BE2C (cell line): Measurements from ENCODE around the gene PRICKLE4.

ENCODE experiments used
- DNase-seq: peaks from one replicate; pipeline ENCODE4 v3.0.0-alpha.2; 2020
- H3K27me3 ChIP-seq: fragments of 250-450 bp; sonication (Bioruptor Pico); 2 replicates; pipeline ENCODE4 v1.5.1; 2020; ENCODE audit warnings: mild to moderate bottlenecking
- H3K36me3 ChIP-seq: fragments of 250-450 bp; sonication (Bioruptor Pico); 2 replicates; pipeline ENCODE4 v1.5.1; 2020; ENCODE audit warnings: mild to moderate bottlenecking
- H3K4me1 ChIP-seq: fragments of 250-450 bp; sonication (Bioruptor Pico); 2 replicates; pipeline ENCODE4 v1.5.1; 2020
- H3K4me3 ChIP-seq: 2 replicates; pipeline ENCODE4 v1.5.1; 2011; ENCODE audit warnings: low read depth, low read length
- H3K9me3 ChIP-seq: fragments of 250-450 bp; sonication (Bioruptor Pico); 2 replicates; pipeline ENCODE4 v1.5.1; 2020
- CTCF ChIP-seq: IDR thresholded peaks from 2 replicates; pipeline ENCODE4 v1.5.1; 2012; ENCODE audit warnings: mild to moderate bottlenecking, low read depth, low read length

PRICKLE4 gene

GRCh38 chr6:41783106-41783780 is 2.7 kb downstream of the PRICKLE4 start:
- no peaks in the 10 kb centered on the region for H3K27me3 ChIP-seq
- DNase-seq: no peak
- H3K4me3 ChIP-seq: no peak overlapping the region
- no peak for TF ChIP-seq CTCF
- no peaks in the 10 kb centered on the region for H3K9me3 ChIP-seq
- no peaks in the 10 kb centered on the region for H3K36me3 ChIP-seq
- H3K4me1 ChIP-seq: no peaks in the 10 kb centered on the region

GRCh38 chr6:41784581-41785171 is 4.1 kb downstream of the PRICKLE4 start:
- TF ChIP-seq CTCF: no peak
- Histone ChIP-seq H3K27me3 (no peaks in the 10 kb centered on the region), H3K4me3 (no peak overlapping the region), H3K36me3 (peaks cover 9% of the 10 kb centered on the region), H3K4me1 (no peaks in the 10 kb centered on the region), H3K9me3 (no peaks in the 10 kb centered on the region)
- no peak for DNase-seq

GRCh38 chr6:41785254-41785653 is 4.7 kb downstream of the PRICKLE4 start:
- Histone ChIP-seq H3K9me3 (no peaks in the 10 kb centered on the region), H3K27me3 (no peaks in the 10 kb centered on the region), H3K4me3 (no peak overlapping the region), H3K36me3 (peaks cover 13% of the 10 kb centered on the region), H3K4me1 (no peaks in the 10 kb centered on the region)
- no peak for TF ChIP-seq CTCF
- DNase-seq: no peak

GRCh38 chr6:41785689-41786450 is 5.3 kb downstream of the PRICKLE4 start:
- H3K36me3 ChIP-seq: peaks cover 17% of the 10 kb centered on the region
- H3K9me3 ChIP-seq: no peaks in the 10 kb centered on the region
- no peaks in the 10 kb centered on the region for H3K4me1 ChIP-seq
- DNase-seq: peak; percentile 38
- TF ChIP-seq CTCF: no peak
- no peaks in the 10 kb centered on the region for H3K27me3 ChIP-seq
- H3K4me3 ChIP-seq: peak overlapping the region; percentile 97

- peak overlapping the region; percentile 97 for H3K4me3 ChIP-seq
- DNase-seq: peak; percentile 91
- TF ChIP-seq CTCF: peak; percentile 52
- H3K27me3 ChIP-seq: no peaks in the 10 kb centered on the region
- peaks cover 22% of the 10 kb centered on the region for H3K36me3 ChIP-seq
- H3K9me3 ChIP-seq: no peaks in the 10 kb centered on the region
- H3K4me1 ChIP-seq: no peaks in the 10 kb centered on the region
These were observed 6.1 kb downstream of the PRICKLE4 start for GRCh38 chr6:41786451-41787218.
